NK-92 (cell line): ENCODE results near the gene ITGA11.

ENCODE experiments used
- DNase-seq: peaks from one replicate; lab custom pipeline; 2025; ENCODE audit not compliant: unreplicated experiment; lab: John Stamatoyannopoulos, UW

ITGA11 gene

GRCh38 chr15:68376447-68377060 lies 55.4 kb downstream of the ITGA11 start:
- no peak for DNase-seq

- no peak for DNase-seq
These were observed 56.2 kb downstream of the ITGA11 start for GRCh38 chr15:68375716-68376220.

GRCh38 chr15:68375191-68375631 lies 56.8 kb downstream of the ITGA11 start:
- DNase-seq: no peak

- no peak for DNase-seq
These were observed 57.7 kb downstream of the ITGA11 start for GRCh38 chr15:68374168-68374745.

GRCh38 chr15:68373028-68373427 lies 58.9 kb downstream of the ITGA11 start:
- no peak for DNase-seq

GRCh38 chr15:68372291-68372811 lies 59.6 kb downstream of the ITGA11 start:
- DNase-seq: no peak

GRCh38 chr15:68371851-68372250 lies 60.1 kb downstream of the ITGA11 start:
- DNase-seq: no peak

GRCh38 chr15:68371160-68371559 lies 60.8 kb downstream of the ITGA11 start:
- no peak for DNase-seq

- DNase-seq: no peak
These were observed 61.2 kb downstream of the ITGA11 start for GRCh38 chr15:68370768-68371151.

GRCh38 chr15:68369931-68370767 lies 61.8 kb downstream of the ITGA11 start:
- no peak for DNase-seq

- no peak for DNase-seq
These were observed 63.1 kb downstream of the ITGA11 start for GRCh38 chr15:68368731-68369435.

- DNase-seq: no peak
These were observed 64.0 kb downstream of the ITGA11 start for GRCh38 chr15:68367992-68368391.

GRCh38 chr15:68367226-68367625 lies 64.7 kb downstream of the ITGA11 start:
- DNase-seq: no peak

GRCh38 chr15:68366314-68366713 lies 65.6 kb downstream of the ITGA11 start:
- no peak for DNase-seq

GRCh38 chr15:68365770-68366169 lies 66.2 kb downstream of the ITGA11 start:
- no peak for DNase-seq

- DNase-seq: no peak
These were observed 66.7 kb downstream of the ITGA11 start for GRCh38 chr15:68365140-68365745.

GRCh38 chr15:68364660-68365035 lies 67.3 kb downstream of the ITGA11 start:
- no peak for DNase-seq

- DNase-seq: no peak
These were observed 67.8 kb downstream of the ITGA11 start for GRCh38 chr15:68364028-68364659.

- no peak for DNase-seq
These were observed 68.6 kb downstream of the ITGA11 start for GRCh38 chr15:68363353-68363752.

GRCh38 chr15:68362537-68363126 lies 69.3 kb downstream of the ITGA11 start:
- no peak for DNase-seq
